ENCODE data around the gene EPM2AIP1.

DNA sequence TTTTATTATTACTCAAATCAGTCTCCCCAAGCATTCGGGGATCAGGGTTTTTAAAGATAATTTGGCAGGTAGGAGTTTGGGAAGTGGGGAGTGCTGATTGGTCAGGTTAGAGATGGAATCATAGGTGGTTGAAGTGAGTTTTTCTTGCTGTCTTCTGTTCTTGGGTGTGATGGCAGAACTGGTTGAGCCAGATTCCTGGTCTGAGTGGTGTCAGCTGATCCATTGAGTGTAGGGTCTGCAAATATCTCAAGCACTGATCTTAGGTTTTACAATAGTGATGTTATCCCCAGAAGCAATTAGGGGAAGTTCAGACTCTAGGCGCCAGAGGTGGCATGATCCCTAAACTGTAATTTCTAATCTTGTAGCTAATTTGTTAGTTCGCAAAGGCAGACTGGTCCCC lies 27.5 kb downstream of the EPM2AIP1 start:
- TF ChIP-seq, protein P1, sequence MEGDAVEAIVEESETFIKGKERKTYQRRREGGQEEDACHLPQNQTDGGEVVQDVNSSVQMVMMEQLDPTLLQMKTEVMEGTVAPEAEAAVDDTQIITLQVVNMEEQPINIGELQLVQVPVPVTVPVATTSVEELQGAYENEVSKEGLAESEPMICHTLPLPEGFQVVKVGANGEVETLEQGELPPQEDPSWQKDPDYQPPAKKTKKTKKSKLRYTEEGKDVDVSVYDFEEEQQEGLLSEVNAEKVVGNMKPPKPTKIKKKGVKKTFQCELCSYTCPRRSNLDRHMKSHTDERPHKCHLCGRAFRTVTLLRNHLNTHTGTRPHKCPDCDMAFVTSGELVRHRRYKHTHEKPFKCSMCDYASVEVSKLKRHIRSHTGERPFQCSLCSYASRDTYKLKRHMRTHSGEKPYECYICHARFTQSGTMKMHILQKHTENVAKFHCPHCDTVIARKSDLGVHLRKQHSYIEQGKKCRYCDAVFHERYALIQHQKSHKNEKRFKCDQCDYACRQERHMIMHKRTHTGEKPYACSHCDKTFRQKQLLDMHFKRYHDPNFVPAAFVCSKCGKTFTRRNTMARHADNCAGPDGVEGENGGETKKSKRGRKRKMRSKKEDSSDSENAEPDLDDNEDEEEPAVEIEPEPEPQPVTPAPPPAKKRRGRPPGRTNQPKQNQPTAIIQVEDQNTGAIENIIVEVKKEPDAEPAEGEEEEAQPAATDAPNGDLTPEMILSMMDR (IDR thresholded peaks at IDR 0.05), result no peak
- TF ChIP-seq POLR2A (IDR thresholded peaks at IDR 0.05; ENCODE audit: low read depth), result no peak

Measured in esophagus muscularis mucosa (tissue), 3 donors.